GM12865 (cell line): Measurements from ENCODE around the gene C1GALT1.

Experiments used
- DNase-seq: peaks from one replicate; pipeline ENCODE4 v3.0.0; 2010; ENCODE audit warnings: low read depth
- H3K4me3 ChIP-seq: 2 replicates; pipeline ENCODE4 v1.5.1; 2011; ENCODE audit warnings: mild to moderate bottlenecking, low read depth, low read length, control low read depth
- TF ChIP-seq, protein P1 (sequence below): IDR thresholded peaks from 2 replicates; pipeline ENCODE4 v1.5.1; 2011; ENCODE audit warnings: low read length, control low read depth, low read depth, inconsistent platforms; ENCODE audit not compliant: insufficient read depth; ENCODE audit errors: missing control alignments

The C1GALT1 gene

DNA sequence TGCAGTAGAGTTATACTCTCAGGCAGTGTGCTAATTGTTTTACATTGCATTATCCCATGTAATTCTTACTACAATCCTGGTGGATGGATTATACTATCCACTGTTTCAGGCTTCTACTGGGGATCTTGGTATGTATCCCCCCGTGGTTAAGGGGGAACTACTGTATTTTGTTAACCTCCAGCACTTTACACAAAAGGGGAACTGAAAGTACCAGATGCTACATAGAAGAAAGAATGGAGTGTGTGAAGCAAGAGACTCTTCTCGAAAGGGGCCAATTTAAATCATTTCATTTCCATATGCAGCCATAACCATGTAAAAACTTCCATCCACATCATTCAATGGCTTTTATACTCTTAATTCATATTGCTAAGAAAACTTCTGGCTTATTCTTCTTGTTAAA, 69.4 kb downstream of the C1GALT1 start:
- H3K4me3 ChIP-seq: no peak overlapping the region
- TF ChIP-seq, protein P1, sequence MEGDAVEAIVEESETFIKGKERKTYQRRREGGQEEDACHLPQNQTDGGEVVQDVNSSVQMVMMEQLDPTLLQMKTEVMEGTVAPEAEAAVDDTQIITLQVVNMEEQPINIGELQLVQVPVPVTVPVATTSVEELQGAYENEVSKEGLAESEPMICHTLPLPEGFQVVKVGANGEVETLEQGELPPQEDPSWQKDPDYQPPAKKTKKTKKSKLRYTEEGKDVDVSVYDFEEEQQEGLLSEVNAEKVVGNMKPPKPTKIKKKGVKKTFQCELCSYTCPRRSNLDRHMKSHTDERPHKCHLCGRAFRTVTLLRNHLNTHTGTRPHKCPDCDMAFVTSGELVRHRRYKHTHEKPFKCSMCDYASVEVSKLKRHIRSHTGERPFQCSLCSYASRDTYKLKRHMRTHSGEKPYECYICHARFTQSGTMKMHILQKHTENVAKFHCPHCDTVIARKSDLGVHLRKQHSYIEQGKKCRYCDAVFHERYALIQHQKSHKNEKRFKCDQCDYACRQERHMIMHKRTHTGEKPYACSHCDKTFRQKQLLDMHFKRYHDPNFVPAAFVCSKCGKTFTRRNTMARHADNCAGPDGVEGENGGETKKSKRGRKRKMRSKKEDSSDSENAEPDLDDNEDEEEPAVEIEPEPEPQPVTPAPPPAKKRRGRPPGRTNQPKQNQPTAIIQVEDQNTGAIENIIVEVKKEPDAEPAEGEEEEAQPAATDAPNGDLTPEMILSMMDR: no peak
- DNase-seq: peak; percentile 77

DNA sequence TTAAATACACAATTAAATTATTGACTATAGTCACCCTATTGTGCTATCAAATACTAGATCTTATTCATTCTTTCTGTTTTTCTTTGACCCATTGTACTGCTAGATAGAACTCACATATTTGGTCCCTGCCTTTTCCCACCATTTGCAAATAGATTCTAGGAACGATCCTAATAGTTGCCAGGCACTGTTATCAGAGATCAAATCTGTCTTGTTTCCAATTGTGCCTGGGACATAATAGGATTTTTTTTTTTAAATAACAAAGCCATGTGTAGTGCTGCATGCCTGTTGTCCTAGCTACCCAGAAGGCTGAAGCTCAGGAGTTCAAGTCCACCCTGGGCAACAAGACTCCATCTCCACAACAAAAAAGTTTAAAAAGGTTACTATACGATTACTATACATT, 72.0 kb downstream of the C1GALT1 start:
- no peak for DNase-seq
- TF ChIP-seq, protein P1: no peak
- no peak overlapping the region for H3K4me3 ChIP-seq

DNA sequence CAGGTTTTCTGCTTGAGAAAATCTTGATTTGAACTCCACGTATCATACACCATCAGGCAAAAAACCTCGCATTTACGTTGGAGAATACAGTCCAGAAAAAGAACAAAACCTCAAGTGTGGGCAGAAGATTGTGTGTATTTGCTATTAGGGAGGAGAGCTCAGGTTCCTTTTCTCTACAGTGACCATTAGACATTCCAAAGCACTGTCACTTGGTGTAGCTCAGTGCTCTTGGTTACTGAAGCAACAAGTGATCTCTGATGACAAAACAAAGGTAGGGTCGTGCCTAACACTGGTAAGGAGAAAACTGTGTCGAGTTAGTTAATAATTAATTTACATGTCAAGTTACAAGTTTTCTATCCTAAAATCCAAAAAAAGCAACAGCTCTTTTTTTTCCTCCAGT, 72.6 kb downstream of the C1GALT1 start:
- no peak for DNase-seq
- TF ChIP-seq, protein P1: no peak

DNA sequence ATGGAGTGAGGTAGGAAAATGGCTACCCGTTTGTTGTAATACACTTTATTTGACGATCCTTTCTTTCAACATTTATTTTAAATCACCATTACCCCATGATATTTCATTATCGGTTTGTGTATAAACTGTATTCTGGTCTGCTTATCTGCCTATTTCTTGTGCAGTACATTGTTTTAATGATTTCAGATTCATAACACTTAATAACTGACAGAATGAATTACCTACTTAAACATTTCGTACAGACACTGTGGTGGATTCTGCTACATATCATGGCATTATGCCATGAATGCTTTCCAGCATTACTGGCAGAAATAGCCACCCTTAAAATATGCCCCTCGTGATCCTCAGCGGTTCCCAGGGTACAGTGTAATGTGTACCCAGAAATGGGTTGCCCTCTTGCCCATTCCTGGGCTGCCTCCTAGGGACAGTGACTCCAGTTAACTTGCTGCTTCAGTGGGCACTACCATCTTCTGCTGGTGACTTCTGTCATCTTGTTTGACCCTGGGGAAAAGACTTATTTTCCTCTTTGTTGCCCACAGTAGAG, 74.5 kb downstream of the C1GALT1 start:
- no peak overlapping the region for H3K4me3 ChIP-seq
- TF ChIP-seq, protein P1: no peak

More for the DNA sequence above, 72.6 kb downstream of the C1GALT1 start:
- no peak overlapping the region for H3K4me3 ChIP-seq

DNA sequence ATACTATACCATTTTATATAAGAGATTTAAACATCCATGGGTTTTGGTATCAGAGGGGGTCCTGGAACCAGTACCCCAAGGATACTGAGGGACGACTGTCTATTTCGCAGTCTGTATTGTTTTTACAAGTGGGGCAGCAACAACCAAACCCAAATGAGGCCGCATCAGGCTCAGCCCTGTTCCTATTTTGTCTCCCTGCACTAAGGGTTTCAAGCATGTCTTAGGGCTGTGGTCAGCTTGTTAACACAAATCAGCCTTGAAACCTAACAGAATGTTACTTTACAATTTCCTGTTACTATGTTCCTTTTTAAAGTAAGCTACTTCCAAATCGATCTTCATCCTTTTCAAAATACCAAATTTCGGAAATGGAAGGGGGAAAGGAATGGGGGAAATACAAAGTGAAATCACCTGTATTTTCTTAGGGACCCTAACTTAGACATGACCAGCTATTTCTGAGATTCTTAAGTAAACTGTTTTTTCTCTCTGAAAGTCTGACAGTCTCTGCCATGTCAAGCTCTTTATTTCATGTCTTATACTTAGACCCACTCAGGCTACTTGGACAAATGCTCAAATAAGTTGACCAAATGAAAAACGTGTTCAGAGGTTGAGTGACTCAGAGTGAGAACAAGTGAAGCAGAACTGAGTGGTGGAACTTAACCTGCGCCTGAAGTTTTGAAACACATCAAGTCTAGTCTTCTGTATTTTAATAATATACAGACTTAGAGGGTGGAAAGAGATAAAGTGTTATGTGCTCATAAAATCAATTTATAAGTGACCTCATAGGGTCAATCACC, 75.8 kb downstream of the C1GALT1 start:
- peak overlapping the region; percentile 26 for H3K4me3 ChIP-seq
- peak; percentile 88 for DNase-seq
- TF ChIP-seq, protein P1: no peak

More for the DNA sequence above, 74.5 kb downstream of the C1GALT1 start:
- DNase-seq: no peak

DNA sequence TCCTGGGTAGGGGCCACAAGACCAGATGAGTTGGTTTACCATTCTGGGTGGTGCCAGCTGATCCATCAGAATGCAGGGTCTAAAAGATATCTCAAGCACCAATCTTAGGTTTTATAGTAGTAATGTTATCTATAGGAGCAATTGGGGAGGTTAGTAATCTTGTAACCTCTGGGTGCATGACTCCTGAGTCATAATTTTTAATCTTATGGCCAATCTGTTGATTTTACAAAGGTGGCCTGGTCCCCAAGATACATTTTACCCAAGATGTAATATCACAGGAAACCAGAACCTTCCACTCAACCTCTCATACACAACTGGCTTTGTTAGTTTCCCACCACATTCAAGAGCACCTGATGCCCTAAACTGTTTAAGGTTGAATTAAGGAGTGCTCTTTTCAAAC, 79.5 kb downstream of the C1GALT1 start:
- no peak overlapping the region for H3K4me3 ChIP-seq
- TF ChIP-seq, protein P1: no peak
- no peak for DNase-seq
